Loucy (cell line): ENCODE results near the gene DDN.

Experiments used
- H2AFZ ChIP-seq: fragments of 200-600 bp; sonication (generic); 2 replicates; pipeline ENCODE4 v1.6.0; 2016; ENCODE audit warnings: antibody characterized with exemption, mild to moderate bottlenecking, low read length, moderate library complexity
- H3F3A ChIP-seq: fragments of 200-600 bp; 2 replicates; pipeline ENCODE4 v1.6.0; 2016; ENCODE audit warnings: antibody characterized with exemption, low read depth, mild to moderate bottlenecking
- H3K27me3 ChIP-seq: fragments of 200-600 bp; sonication (generic); 2 replicates; pipeline ENCODE4 v1.6.1; 2014; ENCODE audit warnings: low read length, mild to moderate bottlenecking; ENCODE audit not compliant: insufficient read depth, poor library complexity, severe bottlenecking
- H3K36me3 ChIP-seq: fragments of 200-600 bp; sonication (generic); 2 replicates; pipeline ENCODE4 v1.6.1; 2016; ENCODE audit warnings: low read length; ENCODE audit not compliant: insufficient read depth
- H3K4me1 ChIP-seq: fragments of 200-600 bp; sonication (generic); 2 replicates; pipeline ENCODE4 v1.5.1; 2014; ENCODE audit warnings: low read length, mild to moderate bottlenecking; ENCODE audit not compliant: insufficient read depth, poor library complexity, severe bottlenecking
- H3K4me2 ChIP-seq: fragments of 200-600 bp; sonication (generic); 2 replicates; pipeline ENCODE4 v1.6.0; 2014; ENCODE audit warnings: antibody characterized with exemption, low read length, low read depth, mild to moderate bottlenecking; ENCODE audit not compliant: poor library complexity, severe bottlenecking
- H3K4me3 ChIP-seq: fragments of 200-600 bp; sonication (generic); 2 replicates; pipeline ENCODE4 v1.5.1; 2014; ENCODE audit warnings: low read length, mild to moderate bottlenecking, mixed read lengths; ENCODE audit not compliant: poor library complexity, severe bottlenecking
- H3K79me2 ChIP-seq: fragments of 200-600 bp; sonication (generic); 2 replicates; pipeline ENCODE4 v1.6.1; 2014; ENCODE audit warnings: low read length; ENCODE audit not compliant: insufficient read depth
- H3K9ac ChIP-seq: fragments of 200-600 bp; sonication (generic); 2 replicates; pipeline ENCODE4 v1.6.0; 2014; ENCODE audit warnings: mild to moderate bottlenecking, low read depth, low read length, moderate library complexity; ENCODE audit not compliant: poor library complexity, severe bottlenecking
- H3K9me2 ChIP-seq: fragments of 200-600 bp; sonication (generic); replicated peaks from 2 replicates; pipeline ENCODE4 v1.6.1; 2016; ENCODE audit warnings: low read depth, low read length, mixed read lengths
- H3K9me3 ChIP-seq: fragments of 200-600 bp; sonication (generic); 2 replicates; pipeline ENCODE4 v1.6.1; 2014; ENCODE audit warnings: mild to moderate bottlenecking, antibody characterized with exemption, low read length, low read depth; ENCODE audit not compliant: insufficient read depth
- H4K20me1 ChIP-seq: fragments of 200-600 bp; sonication (generic); 2 replicates; pipeline ENCODE4 v1.6.0; 2014; ENCODE audit warnings: antibody characterized with exemption, low read length, mild to moderate bottlenecking; ENCODE audit not compliant: insufficient read depth, poor library complexity, severe bottlenecking
- EZH2phosphoT487 ChIP-seq: fragments of 200-600 bp; IDR thresholded peaks from 2 replicates; pipeline ENCODE4 v1.6.1; 2018; ENCODE audit warnings: antibody characterized with exemption, mild to moderate bottlenecking, moderate library complexity, borderline replicate concordance
- TF ChIP-seq, protein P1 (sequence below): fragments of 200-600 bp; sonication (generic); conservative IDR thresholded peaks from 2 replicates; pipeline ENCODE4 v1.5.1; 2014; ENCODE audit warnings: mild to moderate bottlenecking, antibody characterized with exemption, low read length

DDN gene

DNA sequence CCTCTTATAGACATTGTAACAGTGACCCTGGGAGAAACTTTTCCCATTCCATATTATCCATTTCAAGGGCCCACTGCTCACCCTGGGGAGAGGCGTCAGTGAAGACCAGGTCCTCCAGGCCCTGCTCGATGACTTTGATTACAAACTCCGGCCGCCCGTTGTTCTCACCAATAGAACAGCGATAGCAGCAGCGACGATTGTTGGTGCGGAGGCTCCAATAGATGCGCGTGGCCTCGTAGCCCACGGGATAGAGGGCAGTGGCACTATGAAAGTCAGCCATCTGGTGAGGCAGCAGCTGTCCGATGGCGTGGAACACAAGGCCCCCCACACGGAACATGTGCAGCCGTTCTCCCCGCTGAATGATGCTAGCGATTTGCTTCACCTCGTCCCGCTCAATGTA lies 26.9 kb upstream of the DDN start:
- no peak for TF ChIP-seq EZH2phosphoT487
- TF ChIP-seq, protein P1, sequence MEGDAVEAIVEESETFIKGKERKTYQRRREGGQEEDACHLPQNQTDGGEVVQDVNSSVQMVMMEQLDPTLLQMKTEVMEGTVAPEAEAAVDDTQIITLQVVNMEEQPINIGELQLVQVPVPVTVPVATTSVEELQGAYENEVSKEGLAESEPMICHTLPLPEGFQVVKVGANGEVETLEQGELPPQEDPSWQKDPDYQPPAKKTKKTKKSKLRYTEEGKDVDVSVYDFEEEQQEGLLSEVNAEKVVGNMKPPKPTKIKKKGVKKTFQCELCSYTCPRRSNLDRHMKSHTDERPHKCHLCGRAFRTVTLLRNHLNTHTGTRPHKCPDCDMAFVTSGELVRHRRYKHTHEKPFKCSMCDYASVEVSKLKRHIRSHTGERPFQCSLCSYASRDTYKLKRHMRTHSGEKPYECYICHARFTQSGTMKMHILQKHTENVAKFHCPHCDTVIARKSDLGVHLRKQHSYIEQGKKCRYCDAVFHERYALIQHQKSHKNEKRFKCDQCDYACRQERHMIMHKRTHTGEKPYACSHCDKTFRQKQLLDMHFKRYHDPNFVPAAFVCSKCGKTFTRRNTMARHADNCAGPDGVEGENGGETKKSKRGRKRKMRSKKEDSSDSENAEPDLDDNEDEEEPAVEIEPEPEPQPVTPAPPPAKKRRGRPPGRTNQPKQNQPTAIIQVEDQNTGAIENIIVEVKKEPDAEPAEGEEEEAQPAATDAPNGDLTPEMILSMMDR, result no peak
- Histone ChIP-seq H3F3A (no peaks in the 10 kb centered on the region), H3K9me2 (no peaks in the 10 kb centered on the region)

DNA sequence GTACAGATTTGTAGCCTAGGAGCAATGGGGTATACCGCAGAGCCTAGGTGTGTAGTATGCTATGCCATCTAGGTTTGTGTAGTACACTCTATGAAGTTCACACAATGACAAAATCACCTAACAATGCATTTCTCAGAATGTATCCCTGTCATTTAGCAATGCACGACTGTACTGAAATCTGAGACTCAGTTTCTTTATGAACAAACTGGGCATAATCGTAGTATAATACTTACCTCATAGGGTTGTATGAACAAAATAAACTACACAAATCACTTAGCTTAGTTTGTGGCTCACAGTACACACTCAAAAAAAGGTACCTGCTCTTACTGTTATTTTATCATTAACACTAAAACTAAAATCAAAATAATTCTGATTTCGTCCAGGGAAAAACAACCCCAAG lies 26.3 kb upstream of the DDN start:
- no peak overlapping the region for H3K4me2 ChIP-seq

More for the DNA sequence above, 26.9 kb upstream of the DDN start:
- H3K27me3 ChIP-seq, result no peaks in the 10 kb centered on the region
- no peak overlapping the region for H2AFZ ChIP-seq
- no peaks in the 10 kb centered on the region for H4K20me1 ChIP-seq
- no peaks in the 10 kb centered on the region for H3K9me3 ChIP-seq
- no peaks in the 10 kb centered on the region for H3K79me2 ChIP-seq
- H3K4me3 ChIP-seq, result no peak overlapping the region
- no peak overlapping the region for H3K4me2 ChIP-seq
- H3K9ac ChIP-seq, result no peak overlapping the region
- H3K36me3 ChIP-seq, result peaks cover 79% of the 10 kb centered on the region; the same call in 1 of the 2 replicates
- H3K4me1 ChIP-seq, result no peaks in the 10 kb centered on the region

DNA sequence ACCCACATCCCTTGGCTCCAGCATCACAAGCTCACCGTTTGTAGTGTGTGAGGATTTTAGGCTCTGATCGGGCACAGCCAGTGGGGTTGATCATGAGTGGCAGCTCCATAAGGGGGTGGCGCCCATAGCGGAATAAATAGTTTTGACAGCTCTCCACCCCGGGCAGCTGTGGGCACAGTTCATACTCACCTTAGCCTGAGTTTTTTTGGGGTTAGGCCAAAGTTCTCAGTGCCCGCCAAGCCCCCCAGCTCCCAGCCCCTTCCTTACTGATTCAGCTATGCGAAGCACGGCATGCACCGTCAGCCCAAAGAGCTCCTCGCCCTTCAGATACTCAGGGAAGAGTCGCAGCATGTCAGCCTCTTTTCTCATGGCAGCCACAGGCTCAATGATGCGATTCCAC lies 25.4 kb upstream of the DDN start:
- Histone ChIP-seq H3K9ac (no peak overlapping the region), H3K9me2 (no peaks in the 10 kb centered on the region), H3K79me2 (no peaks in the 10 kb centered on the region), H4K20me1 (no peaks in the 10 kb centered on the region), H3K36me3 (peaks cover 74% of the 10 kb centered on the region; the same call in 1 of the 2 replicates), H3K4me1 (peaks cover 5% of the 10 kb centered on the region), H3K9me3 (no peaks in the 10 kb centered on the region), H2AFZ (no peak overlapping the region), H3F3A (peaks cover 4% of the 10 kb centered on the region), H3K4me3 (no peak overlapping the region), H3K27me3 (no peaks in the 10 kb centered on the region), H3K4me2 (no peak overlapping the region)
- no peak for TF ChIP-seq EZH2phosphoT487
- TF ChIP-seq, protein P1, result no peak

More for the DNA sequence above, 26.3 kb upstream of the DDN start:
- H3K9me2 ChIP-seq, result no peaks in the 10 kb centered on the region
- no peak overlapping the region for H3K4me3 ChIP-seq
- H3K9me3 ChIP-seq, result no peaks in the 10 kb centered on the region
- no peaks in the 10 kb centered on the region for H3K27me3 ChIP-seq
- no peaks in the 10 kb centered on the region for H3K4me1 ChIP-seq
- TF ChIP-seq, protein P1, result no peak
- no peak for TF ChIP-seq EZH2phosphoT487
- H2AFZ ChIP-seq, result no peak overlapping the region
- peaks cover 74% of the 10 kb centered on the region; the same call in 1 of the 2 replicates for H3K36me3 ChIP-seq
- H4K20me1 ChIP-seq, result no peaks in the 10 kb centered on the region
- H3K9ac ChIP-seq, result no peak overlapping the region
- H3F3A ChIP-seq, result no peaks in the 10 kb centered on the region
- H3K79me2 ChIP-seq, result no peaks in the 10 kb centered on the region
